IPS-18c (cell line): Measurements from ENCODE around the gene TSPAN32.

Experiments
- H3K4me3 ChIP-seq: 2 replicates; pipeline ENCODE4 v1.7.0; 2013; ENCODE audit warnings: low read depth, mild to moderate bottlenecking, low read length, moderate library complexity; ENCODE audit not compliant: insufficient read depth
- H3K9me3 ChIP-seq: one replicate; pipeline ENCODE4 v1.6.1; 2013; ENCODE audit warnings: mild to moderate bottlenecking, low read length, moderate library complexity; ENCODE audit not compliant: control insufficient read depth, insufficient read depth

Gene TSPAN32

GRCh38 chr11:2307501-2308331 lies 5.9 kb downstream of the TSPAN32 start:
- no peaks in the 10 kb centered on the region for H3K9me3 ChIP-seq
- no peak overlapping the region for H3K4me3 ChIP-seq

DNA sequence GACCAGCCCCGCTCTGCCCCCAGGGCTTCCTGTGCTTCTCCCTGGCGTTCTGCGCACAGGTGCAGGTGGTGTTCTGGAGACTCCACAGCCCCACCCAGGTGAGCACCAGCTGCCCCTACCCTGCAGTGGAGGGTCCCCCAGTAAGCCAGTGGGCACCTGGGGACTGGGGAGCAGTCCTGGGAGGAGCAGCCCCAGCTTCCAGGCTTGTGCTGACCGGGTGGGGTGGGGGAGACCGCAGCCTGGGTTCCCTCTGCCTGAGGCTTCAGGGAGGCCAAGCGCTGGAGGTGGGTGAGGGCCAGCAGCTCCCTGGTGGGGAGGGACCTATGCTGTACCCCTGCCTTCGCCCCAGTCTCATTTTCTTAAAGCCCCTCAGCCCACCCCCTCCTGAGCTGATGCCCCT lies 6.9 kb downstream of the TSPAN32 start:
- Histone ChIP-seq H3K9me3 (no peaks in the 10 kb centered on the region), H3K4me3 (no peak overlapping the region)

DNA sequence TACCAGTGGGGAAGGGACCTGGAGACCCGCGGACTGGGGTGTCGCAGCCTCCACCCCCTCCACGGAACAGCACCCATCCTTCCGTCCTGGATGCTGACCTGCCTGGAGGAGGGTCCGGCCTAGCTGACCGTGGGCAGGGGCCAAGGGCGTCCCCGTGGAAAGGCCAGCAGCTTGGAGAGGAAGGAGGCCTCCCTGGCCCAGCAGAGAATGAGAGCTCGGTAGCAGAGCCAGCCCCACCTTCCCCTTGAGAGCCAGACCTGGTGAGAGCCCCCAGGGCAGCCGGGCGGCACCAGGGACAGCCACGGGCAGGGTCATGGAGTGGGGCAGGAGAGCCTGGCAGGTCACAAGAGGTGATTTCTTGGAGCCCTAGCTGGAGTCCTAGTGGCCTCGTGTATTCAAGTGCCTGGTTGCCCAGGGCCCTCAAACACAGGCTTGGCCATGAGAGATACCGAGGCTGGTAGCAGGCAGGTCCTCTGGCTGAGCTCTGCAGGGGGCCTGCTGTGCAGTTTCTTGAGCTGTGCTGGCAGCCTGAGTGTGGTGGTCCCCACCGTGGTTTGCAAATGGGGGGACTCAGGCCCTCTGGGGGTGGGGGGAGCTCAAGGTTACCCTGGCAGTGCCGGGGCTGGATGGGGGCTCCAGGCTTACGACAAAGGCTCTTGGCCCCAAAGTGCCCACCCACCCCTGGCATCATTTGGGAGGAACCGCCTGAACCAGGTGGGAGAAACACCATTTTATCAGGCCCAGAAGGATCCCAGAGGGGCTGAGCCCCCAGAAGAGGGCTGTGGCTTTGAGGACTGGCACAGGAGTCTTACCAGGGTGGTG lies 7.6 kb downstream of the TSPAN32 start:
- no peaks in the 10 kb centered on the region for H3K9me3 ChIP-seq
- H3K4me3 ChIP-seq = no peak overlapping the region

- no peaks in the 10 kb centered on the region for H3K9me3 ChIP-seq
- H3K4me3 ChIP-seq = no peak overlapping the region
Observed at GRCh38 chr11:2310073-2310785, 8.4 kb downstream of the TSPAN32 start.

DNA sequence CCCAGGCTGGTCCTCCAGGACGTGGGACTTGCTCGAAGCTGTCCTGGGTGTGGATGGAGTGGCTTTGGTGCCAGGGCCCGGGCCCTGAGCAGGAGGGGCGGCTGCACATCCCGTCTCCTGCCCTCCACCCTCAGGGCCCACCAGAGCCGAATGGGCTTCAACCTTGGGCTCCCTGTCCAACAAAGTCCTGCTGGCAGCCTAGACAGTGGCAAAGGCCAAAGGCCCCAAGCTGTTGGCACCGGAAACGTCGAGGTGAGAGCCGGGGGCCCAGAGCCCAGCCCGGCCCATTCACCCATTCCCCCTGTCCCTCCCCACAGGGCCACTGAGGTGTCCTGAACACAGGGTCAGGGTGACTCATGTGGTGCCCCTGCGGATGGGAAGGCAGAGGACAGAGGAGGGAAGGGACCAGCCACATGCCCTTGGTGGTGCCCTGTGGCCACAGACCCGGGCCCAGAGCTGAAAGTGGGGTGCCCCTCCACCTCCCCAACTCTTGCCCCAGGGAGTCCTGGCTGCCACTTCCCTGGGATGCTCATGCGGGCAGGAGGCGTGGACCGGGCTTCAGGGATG lies 9.1 kb downstream of the TSPAN32 start:
- Histone ChIP-seq H3K9me3 (no peaks in the 10 kb centered on the region), H3K4me3 (no peak overlapping the region)

GRCh38 chr11:2311353-2312133 lies 9.7 kb downstream of the TSPAN32 start:
- H3K4me3 ChIP-seq = no peak overlapping the region
- no peaks in the 10 kb centered on the region for H3K9me3 ChIP-seq

DNA sequence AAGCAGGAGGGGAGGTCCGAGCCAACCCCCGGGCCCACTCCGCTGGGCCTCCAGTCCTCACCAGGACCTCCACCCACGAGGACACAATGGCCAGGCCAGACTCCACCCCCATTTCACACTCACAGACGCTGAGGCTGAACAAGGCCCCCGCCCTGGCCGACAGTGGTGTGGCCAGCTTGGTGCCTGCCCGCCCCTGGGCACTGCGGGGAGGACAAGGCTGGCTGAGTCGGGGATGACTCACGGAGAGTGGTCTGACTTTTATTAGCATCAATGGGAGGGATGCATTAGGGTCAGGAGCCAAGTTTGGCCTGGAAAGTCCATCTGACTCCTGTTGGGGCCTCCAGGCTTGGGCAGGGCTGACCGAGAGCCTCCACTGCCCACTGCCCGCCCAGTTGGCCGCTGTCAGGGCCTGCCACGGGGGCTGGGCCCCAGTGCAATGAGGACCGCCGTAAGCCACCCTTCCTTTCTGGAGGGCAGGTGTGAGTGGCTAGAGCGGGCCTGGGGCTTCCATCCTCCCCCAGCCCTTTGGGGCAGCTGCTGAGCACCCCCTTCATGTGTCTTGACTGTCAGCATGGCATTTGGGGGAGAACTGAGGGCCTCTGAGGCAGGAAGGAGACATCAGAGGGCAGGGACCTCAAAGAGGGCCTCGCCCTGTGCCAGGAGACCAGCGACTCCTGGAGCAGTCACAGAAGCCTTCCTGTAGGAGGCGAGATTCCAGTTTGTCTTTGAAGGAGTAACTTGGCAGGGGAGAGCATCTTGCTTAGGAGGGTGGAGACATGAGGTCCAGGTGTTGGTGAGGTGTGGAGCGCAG lies 10.6 kb downstream of the TSPAN32 start:
- Histone ChIP-seq H3K9me3 (no peaks in the 10 kb centered on the region), H3K4me3 (no peak overlapping the region)

- no peaks in the 10 kb centered on the region for H3K9me3 ChIP-seq
Observed at GRCh38 chr11:2313051-2313951, 11.5 kb downstream of the TSPAN32 start.

GRCh38 chr11:2314136-2314524 lies 12.3 kb downstream of the TSPAN32 start:
- Histone ChIP-seq H3K4me3 (no peak overlapping the region), H3K9me3 (no peaks in the 10 kb centered on the region)

More at GRCh38 chr11:2313051-2313951, 11.5 kb downstream of the TSPAN32 start:
- no peak overlapping the region for H3K4me3 ChIP-seq

DNA sequence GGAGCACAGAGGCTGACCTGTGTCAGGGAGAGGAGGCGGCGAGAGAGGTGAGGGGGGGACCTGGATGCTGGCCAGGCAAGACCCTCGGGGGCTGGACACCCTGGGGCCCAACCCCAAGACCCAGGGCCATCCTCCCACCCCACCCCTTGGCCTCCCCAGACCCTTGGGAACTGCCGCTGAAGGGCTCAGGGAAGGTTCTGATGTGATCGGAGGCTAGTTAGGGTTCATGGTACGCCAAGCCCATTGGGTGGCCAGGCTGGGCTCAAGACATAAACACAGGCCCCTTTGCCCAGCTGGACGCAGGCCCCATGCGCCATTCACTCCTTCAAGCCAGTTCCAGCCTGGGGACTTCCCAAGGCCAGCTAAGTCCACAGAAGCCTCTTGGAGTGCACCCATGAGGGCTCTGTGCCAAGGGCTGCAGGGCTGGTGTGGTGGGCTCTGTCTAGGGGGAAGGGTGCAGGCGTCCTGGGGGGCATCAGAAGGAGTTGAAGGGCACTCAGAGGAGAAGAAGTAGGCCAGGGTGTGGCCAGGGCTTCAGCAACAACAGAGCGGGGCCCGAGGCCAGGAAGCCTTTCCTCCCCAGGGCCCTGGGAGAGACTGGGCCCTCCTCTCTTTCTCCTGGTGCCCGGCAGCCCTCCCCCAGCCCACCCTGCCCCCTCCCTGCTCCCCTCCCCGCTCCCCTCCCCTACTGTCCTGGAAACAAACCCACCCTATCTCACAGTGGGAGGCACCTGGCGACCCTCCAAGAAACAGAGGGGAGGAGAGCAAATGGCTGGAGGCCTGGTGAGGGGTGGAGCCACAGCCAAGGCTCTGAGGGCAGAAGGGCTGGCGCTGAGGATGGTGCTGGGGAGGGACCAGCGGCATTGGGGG lies 12.9 kb downstream of the TSPAN32 start:
- no peaks in the 10 kb centered on the region for H3K9me3 ChIP-seq
- H3K4me3 ChIP-seq = no peak overlapping the region

- Histone ChIP-seq H3K9me3 (no peaks in the 10 kb centered on the region), H3K4me3 (no peak overlapping the region)
Observed at GRCh38 chr11:2315395-2316168, 13.8 kb downstream of the TSPAN32 start.

DNA sequence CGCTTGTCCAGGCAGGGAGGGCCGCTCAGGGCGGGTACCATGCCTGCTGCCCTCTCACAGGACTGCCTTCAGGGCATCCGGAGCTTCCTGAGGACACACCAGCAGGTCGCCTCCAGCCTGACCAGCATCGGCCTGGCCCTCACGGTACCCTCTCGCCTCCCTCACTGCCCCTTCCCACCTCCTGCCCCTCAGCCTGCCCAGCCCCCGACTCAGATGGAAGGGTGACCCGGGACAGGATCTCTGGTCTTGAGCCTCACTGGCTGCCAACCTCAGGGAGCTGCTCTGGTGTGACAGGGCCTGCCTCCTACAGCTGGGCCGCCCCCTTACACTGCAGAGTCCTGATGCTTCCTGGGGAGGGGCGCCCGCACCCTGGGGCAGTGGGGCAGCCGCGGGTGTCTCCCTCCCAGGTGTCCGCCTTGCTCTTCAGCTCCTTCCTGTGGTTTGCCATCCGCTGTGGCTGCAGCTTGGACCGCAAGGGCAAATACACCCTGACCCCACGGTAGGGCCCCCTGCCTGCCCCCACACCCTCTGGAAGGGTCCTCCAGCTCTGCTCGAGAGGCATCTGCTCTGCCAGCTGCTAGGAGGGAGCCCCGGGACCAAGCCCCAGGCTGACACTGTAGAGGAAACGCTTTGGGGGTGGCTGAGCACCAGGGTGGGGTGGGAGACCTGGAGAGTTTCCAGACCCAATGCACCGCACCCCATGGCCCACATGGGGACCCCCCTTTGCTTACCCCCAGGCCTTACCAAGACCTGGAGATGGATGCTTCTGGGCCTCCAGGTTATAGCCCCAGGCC lies 14.6 kb downstream of the TSPAN32 start:
- no peak overlapping the region for H3K4me3 ChIP-seq

DNA sequence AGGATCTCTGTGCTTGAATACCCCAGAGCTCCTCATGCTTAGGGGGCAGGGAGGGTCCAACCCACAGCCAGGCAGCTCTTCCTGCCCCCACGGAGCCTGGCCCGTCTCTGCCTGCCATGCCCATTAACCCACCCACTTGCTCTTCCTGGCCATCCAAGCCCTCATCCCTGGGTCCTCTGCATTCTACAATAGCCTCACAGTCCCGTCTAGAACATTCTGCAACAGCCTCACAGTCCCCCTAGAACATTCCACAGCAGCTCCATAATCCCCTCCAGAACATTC lies 15.1 kb downstream of the TSPAN32 start:
- Histone ChIP-seq H3K4me3 (no peak overlapping the region), H3K9me3 (no peaks in the 10 kb centered on the region)

More for the DNA sequence above, 14.6 kb downstream of the TSPAN32 start:
- no peaks in the 10 kb centered on the region for H3K9me3 ChIP-seq
